ENCODE data around the gene MUL1. TPM values are rescaled to one million over a fixed set of nuclear protein-coding genes. Genes with fewer than 3 reads are reported as not detected.

The MUL1 gene
- 26.5 and 28.8 TPM in 2 replicates for total RNA-seq

GRCh38 chr1:20507564-20508410 lies at the start of gene MUL1:
MUL1 (minus strand) TSS chr1:20508151; CDS start chr1:20508024, 127 bp downstream.

GRCh38 chr1:20551945-20552727 lies 44.2 kb upstream of the MUL1 start, which contains the start of gene FAM43B:
FAM43B (plus strand) TSS chr1:20552573; CDS start chr1:20552974, 401 bp downstream.

DNA sequence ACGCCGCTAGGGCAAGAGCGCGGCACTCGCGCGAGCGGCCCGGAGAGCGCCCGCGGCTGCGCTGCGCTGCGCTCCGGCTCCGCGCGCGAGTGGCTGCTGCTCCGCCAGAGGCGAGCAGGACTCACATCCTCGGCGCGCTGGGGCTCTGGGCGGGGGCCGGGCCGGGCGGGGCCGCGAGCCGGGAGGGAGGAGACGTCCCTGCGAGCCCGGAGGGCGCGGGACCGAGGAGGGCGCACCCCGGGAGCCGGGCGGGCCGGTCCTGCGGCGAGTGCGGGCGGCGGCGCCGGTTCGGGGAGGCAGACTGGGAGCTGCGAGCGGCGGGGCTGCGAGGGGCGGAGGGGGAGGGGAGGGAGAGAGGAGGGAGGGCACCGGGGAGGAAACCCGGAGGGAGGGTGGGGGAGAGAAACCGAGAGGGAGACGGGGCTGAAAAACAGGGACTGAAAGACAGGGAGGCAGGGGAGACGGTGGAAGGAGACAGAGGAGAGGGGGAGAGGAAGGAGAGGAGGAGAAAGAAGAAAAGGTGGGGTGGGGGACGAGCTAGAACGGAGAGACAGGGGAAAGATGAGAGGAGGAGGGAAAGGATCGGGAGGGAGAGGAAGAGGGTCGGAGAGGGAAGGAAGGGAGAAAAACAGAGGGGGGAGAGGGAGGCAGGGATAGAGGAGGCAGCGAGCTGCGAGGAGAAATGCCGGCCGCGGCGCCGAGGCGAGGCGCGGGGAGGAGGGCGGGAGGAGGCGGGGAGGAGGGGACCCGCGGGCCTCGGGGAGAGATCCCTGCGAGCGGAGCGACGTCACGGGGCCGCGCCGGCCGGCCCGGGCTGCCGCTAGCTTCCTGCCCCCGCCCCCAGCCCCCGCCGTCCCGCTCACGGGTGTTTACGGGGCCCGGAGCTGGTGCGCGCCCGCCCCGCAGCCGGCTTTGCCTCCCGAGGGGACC lies 22.2 kb downstream of the MUL1 start, which contains the start of gene CAMK2N1:
Gene CAMK2N1 (minus strand): TSS at position 684 of the 930 bp plus-strand sequence. CDS start 831 bp downstream, outside the sequence.

Other genes with a start within 250 kb of the MUL1 start
- not detected in 2 replicates for gene VWA5B1, start 217.3 kb downstream of the MUL1 start, total RNA-seq
- 9.2 and 12.2 TPM in 2 replicates for gene CAMK2N1, start 21.9 kb downstream of the MUL1 start, total RNA-seq
- gene FAM43B, start 44.4 kb upstream of the MUL1 start, total RNA-seq = 0.07 TPM in 1 of 2 replicates, not detected in the other
- 18.5 and 22.1 TPM in 2 replicates for gene CDA, start 80.9 kb upstream of the MUL1 start, total RNA-seq
- gene PINK1, start 125.3 kb upstream of the MUL1 start, total RNA-seq = 31.7 and 34.6 TPM in 2 replicates
- gene DDOST, start 153.2 kb upstream of the MUL1 start, total RNA-seq = 199 and 276 TPM in 2 replicates
- gene KIF17, start 209.9 kb upstream of the MUL1 start, total RNA-seq = 0.21 and 0.74 TPM in 2 replicates
- gene SH2D5, start 224.6 kb upstream of the MUL1 start, total RNA-seq = 8.5 and 15.4 TPM in 2 replicates

Data from airway epithelial cell (primary cell).